MCF 10A (cell line): ENCODE results near the gene CEP112. TPM values are rescaled to one million over a fixed set of nuclear protein-coding genes. Genes with fewer than 3 reads are reported as not detected.

Experiments
- BruUV-seq: library from RNA; stranded (reverse); fragments of 400-500 nt; replicated peaks from 2 replicates; lab custom pipeline; 2021; lab: Mats Ljungman, UMichigan
- CTCF ChIA-PET: fragments of 300-600 bp; sonication (Branson Sonifier 250); formaldehyde crosslinking; extraction: SDS; loops from one replicate; lab custom pipeline; 2021; ENCODE audit warnings: antibody characterized with exemption, inconsistent platforms; lab: Yijun Ruan, JAX
- POLR2A ChIA-PET: fragments of 300-600, 350-650 bp; sonication (Branson Sonifier 250); formaldehyde crosslinking; extraction: SDS; loops from one replicate; lab custom pipeline; 2020; ENCODE audit warnings: antibody characterized with exemption, inconsistent platforms; lab: Yijun Ruan, JAX
- DNase-seq: peaks from one replicate; pipeline ENCODE4 v3.0.0-alpha.2; 2018; ENCODE audit not compliant: unreplicated experiment
- H3K27ac Mint-ChIP-seq: one replicate; pipeline ENCODE4 v1.8.0; 2022; ENCODE audit warnings: mild to moderate bottlenecking, low read depth, mixed read lengths; ENCODE audit not compliant: unreplicated experiment
- H3K27me3 Mint-ChIP-seq: one replicate; pipeline ENCODE4 v1.8.0; 2022; ENCODE audit warnings: mixed read lengths; ENCODE audit not compliant: insufficient read depth, unreplicated experiment
- H3K36me3 Mint-ChIP-seq: one replicate; pipeline ENCODE4 v1.8.0; 2022; ENCODE audit warnings: mild to moderate bottlenecking, moderate library complexity, mixed read lengths; ENCODE audit not compliant: insufficient read depth, unreplicated experiment
- H3K4me1 Mint-ChIP-seq: one replicate; pipeline ENCODE4 v1.8.0; 2022; ENCODE audit warnings: mixed read lengths; ENCODE audit not compliant: insufficient read depth, unreplicated experiment
- H3K4me3 Mint-ChIP-seq: one replicate; pipeline ENCODE4 v1.8.0; 2022; ENCODE audit warnings: mild to moderate bottlenecking, moderate library complexity, mixed read lengths; ENCODE audit not compliant: unreplicated experiment
- H3K9me3 Mint-ChIP-seq: one replicate; pipeline ENCODE4 v1.8.0; 2022; ENCODE audit warnings: mixed read lengths; ENCODE audit not compliant: unreplicated experiment
- intact Hi-C: fragments of 100-400 bp; cut with micrococcal nuclease; formaldehyde crosslinking; loops from 2 replicates; pipeline ENCODE4 v1.14.1; 2022
- total RNA-seq: library from RNA; stranded (reverse); gene quantifications from 2 replicates; pipeline ENCODE4 v1.2.3, GENCODE V29; 2022
- TF ChIP-seq, protein P1 (sequence below): fragments of 200-600 bp; IDR thresholded peaks from one replicate; pipeline ENCODE4 v1.8.0; 2022; ENCODE audit warnings: antibody characterized with exemption, mild to moderate bottlenecking; ENCODE audit not compliant: unreplicated experiment

CEP112 gene
- total RNA-seq, 1 experiment from 2014 or later, result 8.1 TPM

DNA sequence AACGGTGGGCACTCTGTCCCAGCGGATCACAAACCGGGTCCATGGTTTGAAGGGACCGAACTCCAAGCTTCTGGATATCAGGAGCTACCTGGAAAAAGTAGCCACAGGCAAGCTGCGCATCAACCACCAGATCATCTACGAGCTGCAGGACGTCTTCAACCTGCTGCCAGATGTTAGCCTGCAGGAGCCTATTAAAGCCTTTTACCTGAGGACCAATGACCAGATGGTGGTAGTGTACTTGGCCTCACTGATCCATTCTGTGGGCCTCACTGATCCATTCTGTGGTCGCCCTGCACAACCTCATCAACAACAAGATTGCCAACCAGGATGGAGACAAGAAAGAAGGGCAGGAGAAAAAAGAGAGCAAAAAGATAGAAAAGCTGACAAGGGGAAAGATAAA lies 6.3 kb upstream of the CEP112 start:
- CTCF ChIA-PET, result interaction anchor here (0.6 to 1.2 kb wide), 4 partner anchors 435 to 571 kb away, joined by 3 to 4 read pairs (median 4); no protein-coding TSS in a partner anchor
- Mint-ChIP-seq H3K27ac (no peak overlapping the region), H3K36me3 (no peaks in the 10 kb centered on the region)

DNA sequence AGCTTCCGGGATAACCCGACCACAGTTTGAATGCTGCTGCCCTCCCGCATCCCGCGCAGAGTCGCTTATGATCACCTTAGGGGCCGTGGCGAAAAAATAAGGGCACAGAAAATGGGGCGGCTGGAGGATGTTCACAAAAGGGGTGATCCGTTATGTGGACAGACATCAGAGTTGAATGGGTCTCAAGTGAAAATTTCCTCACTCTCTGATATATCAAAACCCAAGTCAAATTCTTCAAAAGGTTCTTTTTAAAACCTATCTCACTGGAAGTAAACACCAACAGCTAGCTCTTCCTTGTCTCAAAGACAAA lies 400 bp upstream of the CEP112 start:
- intact Hi-C loops, result no loop called here
- TF ChIP-seq, protein P1, sequence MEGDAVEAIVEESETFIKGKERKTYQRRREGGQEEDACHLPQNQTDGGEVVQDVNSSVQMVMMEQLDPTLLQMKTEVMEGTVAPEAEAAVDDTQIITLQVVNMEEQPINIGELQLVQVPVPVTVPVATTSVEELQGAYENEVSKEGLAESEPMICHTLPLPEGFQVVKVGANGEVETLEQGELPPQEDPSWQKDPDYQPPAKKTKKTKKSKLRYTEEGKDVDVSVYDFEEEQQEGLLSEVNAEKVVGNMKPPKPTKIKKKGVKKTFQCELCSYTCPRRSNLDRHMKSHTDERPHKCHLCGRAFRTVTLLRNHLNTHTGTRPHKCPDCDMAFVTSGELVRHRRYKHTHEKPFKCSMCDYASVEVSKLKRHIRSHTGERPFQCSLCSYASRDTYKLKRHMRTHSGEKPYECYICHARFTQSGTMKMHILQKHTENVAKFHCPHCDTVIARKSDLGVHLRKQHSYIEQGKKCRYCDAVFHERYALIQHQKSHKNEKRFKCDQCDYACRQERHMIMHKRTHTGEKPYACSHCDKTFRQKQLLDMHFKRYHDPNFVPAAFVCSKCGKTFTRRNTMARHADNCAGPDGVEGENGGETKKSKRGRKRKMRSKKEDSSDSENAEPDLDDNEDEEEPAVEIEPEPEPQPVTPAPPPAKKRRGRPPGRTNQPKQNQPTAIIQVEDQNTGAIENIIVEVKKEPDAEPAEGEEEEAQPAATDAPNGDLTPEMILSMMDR, result no peak
- peaks cover 5% of the 10 kb centered on the region for H3K4me1 Mint-ChIP-seq
- CTCF ChIA-PET, result interaction anchor here (0.6 to 2.2 kb wide), 2 partner anchors 8 to 636 kb away, joined by 3 to 13 read pairs; no protein-coding TSS in a partner anchor
- H3K4me3 Mint-ChIP-seq, result peak overlapping the region; percentile 74
- POLR2A ChIA-PET, result interaction anchor here (2.4 kb wide), 1 partner anchor 484 kb away, joined by 7 read pairs; no protein-coding TSS in a partner anchor
- no peak overlapping the region for H3K27ac Mint-ChIP-seq
- BruUV-seq, result no TSS peak
- no peaks in the 10 kb centered on the region for H3K36me3 Mint-ChIP-seq
- no peaks in the 10 kb centered on the region for H3K9me3 Mint-ChIP-seq
- H3K27me3 Mint-ChIP-seq, result no peaks in the 10 kb centered on the region
- DNase-seq, result no peak

More for the DNA sequence above, 6.3 kb upstream of the CEP112 start:
- DNase-seq, result no peak
- intact Hi-C loops, result no loop called here
- H3K27me3 Mint-ChIP-seq, result no peaks in the 10 kb centered on the region
- TF ChIP-seq, protein P1, result no peak
- POLR2A ChIA-PET, result no interaction called here
- no TSS peak for BruUV-seq
- peaks cover 6% of the 10 kb centered on the region for H3K4me1 Mint-ChIP-seq
- H3K9me3 Mint-ChIP-seq, result no peaks in the 10 kb centered on the region
- H3K4me3 Mint-ChIP-seq, result no peak overlapping the region

DNA sequence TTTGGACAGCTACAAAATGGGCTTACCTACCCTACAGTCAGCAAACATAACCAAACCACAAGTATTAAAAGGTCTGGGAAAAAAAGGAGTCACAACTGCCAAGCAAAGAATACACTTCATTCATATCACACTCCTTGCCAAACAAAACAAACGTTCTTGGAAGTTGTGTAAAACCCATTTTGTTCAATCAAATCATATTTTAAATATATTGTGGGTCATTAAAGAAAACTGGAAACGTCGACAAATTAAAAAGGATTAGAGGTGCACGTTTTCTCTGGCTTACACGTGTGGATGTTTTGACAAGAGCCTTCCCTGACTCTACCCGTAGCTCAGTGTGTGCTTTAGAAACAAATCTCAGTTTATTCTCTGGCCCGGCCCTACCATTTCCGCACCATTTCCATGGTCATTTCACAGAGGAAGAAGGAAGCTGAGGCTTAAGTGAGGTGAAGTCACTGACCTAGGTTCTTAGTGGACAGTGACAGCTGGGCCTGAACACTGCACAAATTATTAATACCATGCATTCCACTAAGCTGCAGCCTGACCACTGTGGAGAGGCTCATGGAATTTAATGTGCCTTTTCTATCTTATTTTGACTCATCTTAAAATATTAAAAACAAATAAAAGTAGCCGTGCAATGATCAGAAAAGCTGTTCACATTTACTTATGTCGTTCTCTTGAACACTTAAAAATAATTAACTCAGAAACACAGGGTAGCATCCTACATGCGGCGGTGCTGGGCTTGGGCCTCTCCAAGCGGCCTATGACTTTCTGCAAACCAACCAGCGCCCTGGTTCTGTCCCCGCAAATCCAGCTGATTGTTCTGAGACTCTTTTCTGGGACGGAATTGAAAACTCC lies 968 bp downstream of the CEP112 start:
- no peaks in the 10 kb centered on the region for H3K27me3 Mint-ChIP-seq
- no TSS peak for BruUV-seq
- DNase-seq, result peak; percentile 70
- peak overlapping the region; percentile 74 for H3K4me3 Mint-ChIP-seq
- no peaks in the 10 kb centered on the region for H3K9me3 Mint-ChIP-seq
- H3K36me3 Mint-ChIP-seq, result no peaks in the 10 kb centered on the region
- CTCF ChIA-PET, result interaction anchor here (0.6 to 2.2 kb wide), 6 partner anchors 10 to 1361 kb away, joined by 3 to 13 read pairs (median 4); no protein-coding TSS in a partner anchor
- peak overlapping the region; percentile 47 for H3K27ac Mint-ChIP-seq
- TF ChIP-seq, protein P1, result no peak
- POLR2A ChIA-PET, result interaction anchor here (0.7 to 1.3 kb wide), 6 partner anchors 8 to 485 kb away, joined by 3 to 4 read pairs (median 4); no protein-coding TSS in a partner anchor
- intact Hi-C loops, result no loop called here
- H3K4me1 Mint-ChIP-seq, result peaks cover 5% of the 10 kb centered on the region

DNA sequence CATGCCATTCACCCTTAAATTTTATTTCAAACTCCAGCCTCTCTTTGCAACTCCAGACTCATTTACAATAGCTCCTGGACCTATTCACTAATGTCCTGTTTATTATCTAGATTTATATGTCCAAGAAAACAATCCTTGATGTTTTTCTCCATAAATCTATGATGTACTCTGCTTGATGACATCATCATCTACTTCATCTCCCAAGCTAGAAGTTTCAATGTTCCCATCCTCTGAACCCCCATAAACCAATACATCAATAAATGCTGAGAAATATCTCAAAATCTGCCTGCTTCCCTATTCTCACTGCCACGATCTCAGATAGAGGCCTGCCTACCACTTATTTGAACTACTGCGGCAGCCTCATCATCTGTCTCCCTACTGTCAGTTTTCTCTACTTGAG lies 4.2 kb downstream of the CEP112 start:
- no TSS peak for BruUV-seq
- ChIA-PET CTCF (no interaction called here), POLR2A (no interaction called here)
- intact Hi-C loops, result no loop called here
- no peaks in the 10 kb centered on the region for H3K36me3 Mint-ChIP-seq
- no peak for DNase-seq
- H3K27me3 Mint-ChIP-seq, result no peaks in the 10 kb centered on the region
- H3K27ac Mint-ChIP-seq, result no peak overlapping the region
- no peak overlapping the region for H3K4me3 Mint-ChIP-seq
- TF ChIP-seq, protein P1, result no peak
- H3K9me3 Mint-ChIP-seq, result no peaks in the 10 kb centered on the region
- peaks cover 5% of the 10 kb centered on the region for H3K4me1 Mint-ChIP-seq
